HCT116 (cell line): ENCODE data around the gene PRDM12.
A peak's percentile ranks its signal among the peaks of the same experiment; 100 is the strongest.

Source experiments
- CTCF ChIP-seq, 3 experiments: fragments of 200-600 bp in 1 of 3; sonication (generic) in 1 of 3; IDR thresholded peaks in 2 of 3; conservative IDR thresholded peaks in 1 of 3; 2 replicates each; pipeline ENCODE4 v1.5.1; 2012 to 2017; ENCODE audit warnings: low read depth in 2 of 3, low read length in 2 of 3, antibody characterized with exemption in 1 of 3, borderline replicate concordance in 1 of 3, control low read depth in 1 of 3, mild to moderate bottlenecking in 1 of 3, mixed read lengths in 1 of 3, mixed run types in 1 of 3, moderate library complexity in 1 of 3; ENCODE audit not compliant: insufficient read depth in 1 of 3
- ELF1 ChIP-seq: IDR thresholded peaks from 2 replicates; pipeline ENCODE4 v1.6.1; 2012; ENCODE audit warnings: low read depth, borderline replicate concordance
- POLR2AphosphoS5 ChIP-seq: IDR thresholded peaks from 2 replicates; pipeline ENCODE4 v1.6.1; 2011; ENCODE audit warnings: mild to moderate bottlenecking, low read depth, low read length, moderate library complexity
- SP1 ChIP-seq: IDR thresholded peaks from 2 replicates; pipeline ENCODE4 v1.6.1; 2012; ENCODE audit warnings: low read depth
- YY1 ChIP-seq: IDR thresholded peaks from 2 replicates; pipeline ENCODE4 v1.6.1; 2011; ENCODE audit warnings: low read length, low read depth, moderate library complexity, mild to moderate bottlenecking; ENCODE audit not compliant: insufficient replicate concordance; ENCODE audit errors: extremely low read depth
- ZBTB33 ChIP-seq: IDR thresholded peaks from 2 replicates; pipeline ENCODE4 v1.6.1; 2011; ENCODE audit warnings: mild to moderate bottlenecking, low read length, moderate library complexity; ENCODE audit not compliant: insufficient replicate concordance; ENCODE audit errors: extremely low read depth
- ZFX ChIP-seq: fragments of 450-650 bp; IDR thresholded peaks from 2 replicates; pipeline ENCODE4 v1.6.1; 2017

GRCh38 chr9:130680836-130681768 lies 16.7 kb downstream of the PRDM12 start:
- no peak for TF ChIP-seq ZFX
- no peak for TF ChIP-seq CTCF (IDR thresholded peaks at IDR 0.05 in 2 of 3, conservative IDR thresholded peaks at IDR 0.05 in 1 of 3; ENCODE audit: borderline replicate concordance in 1 of 3, insufficient read depth in 1 of 3, low read depth in 2 of 3, low read length in 2 of 3)
- no peak for TF ChIP-seq ZBTB33
- no peak for TF ChIP-seq SP1
- no peak for TF ChIP-seq ELF1
- peak; percentile 66 for TF ChIP-seq POLR2AphosphoS5
- no peak for TF ChIP-seq YY1
